GM20000 (cell line): ENCODE results near the gene ARAP3.

Experiments used
- DNase-seq: peaks from one replicate; pipeline ENCODE4 v3.0.0; 2012; ENCODE audit warnings: low spot score
- TF ChIP-seq, protein P1 (sequence below): IDR thresholded peaks from 2 replicates; pipeline ENCODE4 v1.5.1; 2012; ENCODE audit warnings: mild to moderate bottlenecking, control low read depth; ENCODE audit errors: extremely low read depth, missing control alignments

Gene ARAP3

DNA sequence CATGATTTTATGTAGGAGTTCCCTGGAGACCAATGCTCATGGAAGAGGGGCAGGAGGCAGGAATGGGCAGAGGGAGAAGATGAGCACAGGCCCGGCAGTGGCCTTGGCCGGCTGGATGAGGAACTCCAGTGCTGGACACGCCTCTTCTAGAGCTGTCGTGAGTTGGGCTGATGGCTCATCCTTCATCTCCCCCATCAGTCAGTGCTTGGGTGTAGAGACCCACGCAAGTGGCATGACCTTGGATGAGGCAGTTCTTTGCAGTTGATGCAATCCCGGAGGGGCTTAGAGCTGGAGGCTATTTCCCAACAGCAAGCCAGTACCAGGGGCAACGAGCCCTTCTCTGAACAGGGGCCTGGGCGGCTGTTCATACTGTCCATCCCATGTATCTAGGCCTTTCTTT is 25.5 kb upstream of the ARAP3 start:
- TF ChIP-seq, protein P1, sequence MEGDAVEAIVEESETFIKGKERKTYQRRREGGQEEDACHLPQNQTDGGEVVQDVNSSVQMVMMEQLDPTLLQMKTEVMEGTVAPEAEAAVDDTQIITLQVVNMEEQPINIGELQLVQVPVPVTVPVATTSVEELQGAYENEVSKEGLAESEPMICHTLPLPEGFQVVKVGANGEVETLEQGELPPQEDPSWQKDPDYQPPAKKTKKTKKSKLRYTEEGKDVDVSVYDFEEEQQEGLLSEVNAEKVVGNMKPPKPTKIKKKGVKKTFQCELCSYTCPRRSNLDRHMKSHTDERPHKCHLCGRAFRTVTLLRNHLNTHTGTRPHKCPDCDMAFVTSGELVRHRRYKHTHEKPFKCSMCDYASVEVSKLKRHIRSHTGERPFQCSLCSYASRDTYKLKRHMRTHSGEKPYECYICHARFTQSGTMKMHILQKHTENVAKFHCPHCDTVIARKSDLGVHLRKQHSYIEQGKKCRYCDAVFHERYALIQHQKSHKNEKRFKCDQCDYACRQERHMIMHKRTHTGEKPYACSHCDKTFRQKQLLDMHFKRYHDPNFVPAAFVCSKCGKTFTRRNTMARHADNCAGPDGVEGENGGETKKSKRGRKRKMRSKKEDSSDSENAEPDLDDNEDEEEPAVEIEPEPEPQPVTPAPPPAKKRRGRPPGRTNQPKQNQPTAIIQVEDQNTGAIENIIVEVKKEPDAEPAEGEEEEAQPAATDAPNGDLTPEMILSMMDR, result no peak
- no peak for DNase-seq

DNA sequence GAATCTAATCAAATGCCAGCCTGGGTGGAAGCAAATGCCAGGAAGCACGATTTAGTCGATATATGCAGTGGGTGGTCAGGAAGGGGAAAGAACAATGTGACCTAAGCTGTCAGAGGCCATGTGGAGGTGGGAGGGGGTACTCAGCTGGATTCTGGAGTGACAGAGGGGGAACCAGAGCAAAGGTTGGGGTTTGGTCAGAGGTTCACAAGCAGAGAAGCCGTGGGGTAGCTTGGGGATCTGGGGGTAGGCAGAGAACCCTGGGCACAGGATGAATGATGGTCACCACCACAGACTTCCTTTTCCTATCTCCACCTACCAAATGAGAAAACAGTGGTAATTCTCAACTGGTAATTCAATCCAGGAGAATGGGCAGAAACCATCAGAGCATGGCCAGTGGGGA is 24.1 kb upstream of the ARAP3 start:
- DNase-seq, result no peak
- TF ChIP-seq, protein P1, result no peak

- DNase-seq, result no peak
- TF ChIP-seq, protein P1, result no peak
Measured at GRCh38 chr5:141705469-141705868, 23.4 kb upstream of the ARAP3 start.

- TF ChIP-seq, protein P1, result no peak
- DNase-seq, result no peak
Measured at GRCh38 chr5:141704782-141705297, 22.8 kb upstream of the ARAP3 start.

- DNase-seq, result no peak
- TF ChIP-seq, protein P1, result no peak
Measured at GRCh38 chr5:141703133-141703561, 21.1 kb upstream of the ARAP3 start.

GRCh38 chr5:141701360-141702119 is 19.5 kb upstream of the ARAP3 start:
- TF ChIP-seq, protein P1, result no peak
- DNase-seq, result peak; percentile 61

- DNase-seq, result no peak
- TF ChIP-seq, protein P1, result no peak
Measured at GRCh38 chr5:141697586-141697985, 15.6 kb upstream of the ARAP3 start.
